GM18867 (cell line): Measurements from ENCODE around the gene RTF1.
"Not testable (repeated sequence)": the region's sequence is repeated elsewhere in the genome, so short reads cannot be mapped to it uniquely, and the experiment has no call there.

Experiments
- ATAC-seq: cut with Tn5 transposase; IDR thresholded peaks from one replicate; pipeline ENCODE4 v1.9.1; 2021; ENCODE audit warnings: mild to moderate bottlenecking, moderate library complexity; ENCODE audit not compliant: unreplicated experiment

RTF1 gene

DNA sequence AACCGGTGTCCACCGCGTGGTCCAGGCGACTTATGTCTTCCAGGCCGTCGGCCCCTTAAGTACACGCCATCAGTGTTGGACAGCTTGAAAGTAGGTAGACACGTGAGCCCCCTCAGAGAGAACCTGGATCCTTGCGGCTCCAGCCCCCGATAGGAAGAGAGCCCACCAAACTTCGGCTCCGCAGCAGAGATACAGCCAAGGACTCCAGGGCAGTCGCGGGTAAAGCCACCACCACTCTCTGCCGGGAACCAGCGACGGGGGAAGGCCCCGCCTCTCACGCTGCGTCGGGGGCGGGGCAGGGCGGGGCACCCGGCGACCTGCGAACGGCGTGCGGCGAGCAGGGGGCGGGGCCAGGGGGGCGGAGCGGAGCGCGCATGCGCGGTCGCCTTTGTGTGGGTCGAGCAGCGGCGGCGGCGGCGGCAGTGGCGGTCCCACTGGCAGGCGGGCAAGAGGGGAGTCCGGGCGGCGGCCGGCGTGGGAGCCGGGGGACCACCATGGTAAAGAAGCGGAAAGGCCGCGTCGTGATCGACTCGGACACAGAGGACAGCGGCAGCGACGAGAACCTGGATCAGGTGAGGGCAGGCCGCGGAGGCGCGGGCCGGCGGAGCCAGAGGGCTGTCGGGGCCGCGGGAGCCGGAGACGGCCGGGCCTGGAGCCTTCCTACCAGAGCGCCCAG lies at the start of gene RTF1:
TSS of gene RTF1 (plus strand) at position 354 of the 676 bp plus-strand sequence. CDS start at position 375, 21 bp downstream.
- peak; percentile 85 for ATAC-seq

DNA sequence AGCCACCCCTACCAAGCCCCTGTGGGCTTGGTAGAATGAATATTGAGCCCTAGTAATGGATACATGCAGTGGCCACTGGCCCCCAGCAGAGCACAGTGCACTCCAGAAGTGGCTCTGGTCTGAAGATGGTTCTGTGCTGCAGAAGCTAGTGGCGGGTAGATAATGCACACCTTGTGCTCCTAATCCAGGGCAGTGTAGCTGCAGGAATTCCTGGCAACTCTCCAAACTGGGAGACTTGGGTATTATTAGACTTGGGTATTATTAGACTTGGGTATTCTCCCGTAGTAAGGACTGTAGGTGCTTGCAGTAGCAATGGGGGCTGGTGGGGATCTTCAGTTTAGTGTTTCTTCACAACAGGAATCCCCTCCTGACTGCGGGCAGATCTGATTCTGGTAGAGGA lies 49.5 kb upstream of the RTF1 start:
- no peak for ATAC-seq

DNA sequence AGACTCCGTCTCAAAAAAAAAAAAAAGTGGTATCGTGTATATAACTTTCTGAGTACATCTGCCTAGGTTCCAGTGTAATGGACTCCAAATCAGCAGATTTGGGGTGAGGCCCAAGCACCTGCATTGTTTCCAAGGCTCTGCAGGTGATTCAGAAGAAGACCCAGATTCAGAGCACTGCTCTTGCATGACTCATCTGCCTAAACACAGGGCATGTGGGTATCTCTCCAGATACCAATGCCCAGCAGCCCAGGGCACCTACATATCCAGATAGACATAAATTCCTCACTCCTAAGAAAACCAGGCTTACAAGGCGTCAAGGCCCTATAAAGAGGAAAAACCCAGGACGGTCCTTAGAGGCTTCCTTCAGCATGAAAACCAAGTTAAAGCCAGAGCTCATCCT lies 38.9 kb upstream of the RTF1 start:
- ATAC-seq: no peak

DNA sequence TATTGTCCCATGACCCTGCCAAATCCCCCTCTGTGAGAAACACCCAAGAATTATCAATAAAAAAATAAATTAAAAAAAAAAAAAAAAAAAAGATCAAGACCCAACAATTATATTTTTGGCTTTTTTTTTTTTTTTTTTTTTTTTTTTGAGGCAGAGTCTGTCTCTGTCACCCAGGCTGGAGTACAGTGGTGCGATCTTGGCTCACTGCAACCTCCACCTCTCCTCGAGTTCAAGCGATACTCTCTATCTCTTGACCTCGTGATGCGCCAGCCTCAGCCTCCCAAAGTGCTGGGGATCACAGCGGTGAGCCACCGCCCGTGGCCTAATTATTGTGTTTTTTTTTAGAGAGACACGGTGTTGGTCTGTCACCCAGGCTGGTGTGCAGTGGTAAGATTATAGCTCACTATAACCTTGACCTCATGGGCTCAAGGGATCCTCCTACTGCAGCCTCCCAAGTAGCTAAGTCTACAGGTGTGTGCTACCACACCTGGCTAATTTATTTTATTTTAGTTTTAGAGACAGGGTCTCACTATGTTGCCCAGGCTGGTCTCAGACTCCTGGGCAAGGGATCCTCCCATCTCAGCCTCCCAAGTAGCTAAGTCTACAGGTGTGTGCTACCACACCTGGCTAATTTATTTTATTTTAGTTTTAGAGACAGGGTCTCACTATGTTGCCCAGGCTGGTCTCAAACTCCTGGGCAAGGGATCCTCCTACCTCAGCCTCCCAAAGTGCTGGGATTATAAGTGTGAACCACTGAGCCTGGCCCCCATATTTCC lies 32.7 kb upstream of the RTF1 start:
- not testable (repeated sequence) for ATAC-seq

DNA sequence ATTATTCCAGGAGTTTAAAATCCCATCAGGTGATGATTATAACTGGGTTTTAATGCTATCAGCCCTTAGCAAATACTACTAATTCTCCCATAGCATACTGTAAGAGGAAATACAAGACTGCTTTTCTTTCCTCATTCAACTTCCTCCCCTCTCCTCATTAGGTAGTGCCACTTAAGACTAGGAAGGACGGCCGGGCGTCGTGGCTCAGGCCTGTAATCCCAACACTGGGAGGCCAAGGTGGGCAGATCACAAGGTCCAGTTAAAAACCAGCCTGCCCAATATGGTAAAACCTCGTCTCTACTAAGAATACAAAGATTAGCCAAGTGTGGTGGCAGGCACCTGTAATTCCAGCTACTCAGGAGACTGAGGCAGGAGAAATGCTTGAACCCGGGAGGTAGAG lies 29.2 kb upstream of the RTF1 start:
- no peak for ATAC-seq

DNA sequence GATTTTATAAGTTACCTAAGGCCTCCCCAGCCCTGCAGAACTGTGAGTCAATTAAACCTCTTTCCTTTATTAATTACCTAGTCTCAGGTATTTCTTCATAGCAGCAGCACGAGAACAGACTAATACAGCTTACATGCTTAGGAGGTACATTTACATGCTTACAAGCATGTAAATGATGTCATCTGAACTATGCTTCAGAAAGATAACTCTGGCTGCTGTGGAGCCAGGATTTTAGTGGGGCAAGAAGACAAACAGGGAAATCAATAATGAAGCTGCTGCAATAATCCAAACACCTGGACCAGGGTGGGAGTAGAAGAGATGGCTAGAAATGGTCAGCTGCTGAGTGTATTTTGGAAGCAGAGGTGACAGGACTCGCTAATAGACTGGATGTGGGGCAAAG lies 24.2 kb upstream of the RTF1 start:
- ATAC-seq: no peak

DNA sequence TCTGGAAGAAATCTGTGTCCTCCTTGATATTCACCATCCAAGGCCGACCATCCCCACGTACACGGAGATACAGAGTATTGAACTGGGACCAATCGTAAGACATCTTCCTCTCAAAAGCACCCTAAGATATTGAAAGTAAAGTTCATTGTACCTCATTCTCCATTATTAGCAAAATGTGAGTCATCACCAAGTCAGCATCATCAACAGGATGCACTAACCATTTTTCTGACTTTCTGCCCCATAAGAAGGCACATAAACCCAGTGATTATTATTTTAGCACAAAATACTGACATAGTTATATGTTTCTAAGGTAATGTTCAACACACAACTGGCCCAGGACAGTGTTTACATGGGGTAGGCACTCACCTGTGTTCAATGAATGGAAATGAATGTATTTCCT lies 22.0 kb upstream of the RTF1 start:
- no peak for ATAC-seq

DNA sequence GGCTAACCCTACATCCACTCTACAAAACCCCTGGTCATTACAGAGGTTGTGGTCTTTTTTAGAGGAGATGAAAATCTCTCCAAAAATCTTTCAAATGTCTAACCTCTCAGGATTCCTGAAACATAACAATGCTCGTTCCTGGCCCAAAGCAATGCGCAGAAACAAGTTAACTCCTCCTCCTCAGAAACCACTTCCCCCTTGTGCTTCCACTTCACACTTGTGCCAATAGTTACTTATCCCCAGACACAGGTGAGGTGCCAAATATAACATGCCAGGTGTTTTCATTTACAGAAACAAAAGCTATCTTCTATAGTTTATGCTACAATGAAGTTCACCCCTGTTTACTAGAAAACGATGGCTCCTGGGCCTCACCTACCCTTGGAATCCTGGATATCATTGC lies 20.8 kb upstream of the RTF1 start:
- no peak for ATAC-seq

DNA sequence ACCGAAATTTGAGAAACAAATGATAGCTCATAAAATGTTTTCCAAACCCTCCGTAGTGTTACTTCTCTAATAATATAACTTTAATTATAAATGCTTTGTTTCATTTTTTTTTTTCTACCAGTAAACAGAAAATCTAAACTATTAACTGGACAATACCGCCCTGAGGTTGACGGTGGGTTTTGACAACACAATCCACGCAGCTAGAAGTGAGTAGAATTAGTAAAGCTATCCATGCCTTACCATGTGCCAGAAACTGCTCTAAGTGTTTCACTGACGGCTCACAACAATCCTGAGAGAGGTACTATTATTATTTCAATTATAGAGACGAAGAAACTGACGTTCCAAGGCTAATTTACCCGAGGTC lies 15.0 kb upstream of the RTF1 start:
- ATAC-seq: no peak

DNA sequence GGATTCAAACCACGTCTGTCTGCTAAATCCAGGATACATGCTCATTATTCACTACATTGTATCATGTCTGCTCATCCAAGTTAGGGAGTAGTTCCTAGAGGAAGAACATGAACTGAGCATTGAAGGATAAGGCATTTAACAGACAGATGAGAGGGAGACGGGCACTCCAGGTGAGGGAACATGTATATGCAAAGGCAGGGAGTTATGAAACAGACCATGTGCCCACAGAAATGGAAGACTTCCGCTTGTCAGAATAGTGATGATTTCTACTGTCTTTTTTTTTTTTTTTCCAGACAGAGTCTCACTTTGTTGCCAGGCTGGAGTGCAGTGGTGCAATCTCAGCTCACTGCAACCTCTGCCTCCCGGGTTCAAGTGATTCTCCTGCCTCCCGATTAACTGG lies 9.6 kb upstream of the RTF1 start:
- ATAC-seq: no peak

DNA sequence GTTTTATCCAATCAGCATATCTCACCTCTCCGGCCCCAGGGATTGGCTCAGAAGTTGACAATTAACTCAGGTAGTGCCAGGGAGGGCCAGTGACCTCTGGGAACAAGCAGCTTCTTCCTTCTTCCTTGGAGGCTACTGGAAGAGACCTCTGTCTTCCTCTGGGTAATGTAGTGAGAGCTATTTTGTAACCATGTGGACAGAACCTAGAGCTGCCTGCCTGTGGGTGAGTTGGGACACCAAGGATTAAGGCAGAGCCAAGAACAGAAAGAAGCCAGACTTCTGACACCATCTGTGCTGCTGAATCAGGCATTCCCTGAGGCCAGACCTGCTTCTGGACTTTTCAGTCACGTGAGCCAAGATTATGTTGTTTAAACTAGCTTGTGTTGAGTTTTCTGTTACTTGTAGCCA lies 8.7 kb upstream of the RTF1 start:
- no peak for ATAC-seq

DNA sequence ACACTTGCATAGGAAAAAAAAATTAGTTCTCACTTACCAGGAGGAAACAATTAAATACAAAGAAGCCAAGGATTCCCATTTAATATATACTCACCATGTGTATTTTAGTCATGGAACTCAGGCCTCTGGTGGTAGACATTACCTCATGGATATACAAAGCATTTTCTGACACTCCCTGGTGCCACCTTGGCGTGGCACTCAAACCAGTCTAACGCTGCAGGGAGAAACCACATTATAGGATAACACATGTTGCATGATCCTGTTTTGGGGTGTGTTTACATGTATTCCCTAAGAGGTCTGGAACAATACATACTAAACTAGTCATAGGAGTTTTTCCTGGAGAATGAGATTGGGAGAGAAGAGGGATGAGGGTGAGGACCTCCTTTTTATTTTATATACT lies 5.9 kb upstream of the RTF1 start:
- no peak for ATAC-seq

DNA sequence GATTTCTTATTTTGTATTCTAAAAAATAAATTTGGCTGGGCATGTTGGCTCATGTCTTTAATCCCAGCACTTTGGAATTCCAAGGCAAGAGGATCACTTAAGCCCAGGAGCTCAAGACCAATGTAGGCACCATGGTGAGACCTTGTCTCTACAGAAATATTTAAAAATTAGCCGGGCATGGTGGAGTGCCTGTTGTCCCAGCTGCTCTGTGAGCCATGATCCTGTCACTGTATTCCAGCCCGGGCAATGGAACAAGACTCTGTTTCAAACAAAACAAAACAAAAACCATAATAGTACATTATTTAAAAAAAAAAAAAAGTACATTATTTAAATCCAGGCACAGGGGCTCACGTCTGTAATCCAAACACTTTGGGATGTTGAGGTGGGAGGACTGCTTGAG lies 5.5 kb upstream of the RTF1 start:
- no peak for ATAC-seq

DNA sequence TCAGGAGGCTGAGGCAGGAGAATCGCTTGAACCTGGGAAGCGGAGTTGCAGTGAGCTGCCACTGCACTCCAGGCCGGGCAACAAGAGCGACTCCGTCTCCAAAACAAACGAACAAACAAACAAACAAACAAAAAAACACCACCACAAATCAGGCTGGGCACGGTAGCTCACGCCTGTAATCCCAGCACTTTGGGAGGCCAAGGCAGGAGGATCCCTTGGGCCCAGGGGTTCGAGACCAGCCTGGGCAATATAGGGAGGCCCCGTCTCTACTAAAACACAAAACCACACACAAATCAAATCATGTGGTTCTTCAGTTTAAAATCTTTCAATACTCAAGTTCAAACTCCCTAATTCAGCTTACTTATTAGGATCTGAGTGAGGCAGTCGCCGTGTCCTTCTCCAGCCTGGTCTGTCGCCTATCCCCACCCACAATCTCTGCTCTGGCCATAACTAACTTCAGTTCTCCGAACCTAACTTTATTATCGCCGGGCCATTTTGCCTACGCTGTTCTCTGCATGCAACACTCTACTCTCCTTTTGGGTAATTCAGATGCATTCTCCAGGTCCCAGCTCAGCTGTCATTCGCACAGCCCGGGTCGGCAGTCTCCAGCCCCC lies 660 bp upstream of the RTF1 start:
- ATAC-seq: peak; percentile 20

DNA sequence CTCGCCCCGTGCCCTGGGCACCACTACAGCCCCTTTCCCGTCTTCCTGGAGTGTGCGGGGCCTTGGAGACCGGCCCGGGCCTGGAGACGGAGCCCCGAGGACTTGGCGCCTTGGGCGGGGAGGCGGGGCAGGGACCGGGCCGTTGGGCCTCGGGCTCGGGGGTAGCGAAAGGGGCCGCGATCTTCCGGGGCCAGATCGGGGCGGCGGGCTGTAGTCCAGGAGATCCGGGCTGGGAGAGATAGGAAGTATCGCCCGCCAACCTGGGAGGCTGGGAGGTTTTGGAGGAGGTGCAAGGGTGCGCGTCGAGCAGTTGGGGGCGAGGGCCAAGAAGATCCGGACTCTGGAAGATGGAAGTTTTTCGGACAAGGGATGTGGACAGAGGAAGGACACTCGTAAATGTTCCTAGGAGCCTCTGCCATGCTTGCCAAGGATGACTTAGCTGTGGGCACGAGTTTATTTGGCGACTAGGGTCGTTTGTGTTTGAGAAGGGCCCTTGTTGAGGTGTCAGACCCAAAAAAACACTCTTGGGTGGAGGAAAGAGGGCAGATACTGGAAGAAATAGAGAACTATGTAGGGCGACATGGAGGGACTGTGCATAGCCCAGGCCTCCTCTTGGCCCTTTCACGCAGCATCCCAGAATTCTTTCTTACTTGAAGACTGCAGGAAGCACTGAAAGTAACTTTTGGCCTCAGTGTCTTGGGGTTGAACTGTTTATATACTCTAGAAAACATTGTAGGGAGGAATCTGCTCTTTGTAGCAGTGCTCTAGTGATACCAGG lies 712 bp downstream of the RTF1 start:
- peak; percentile 40 for ATAC-seq

DNA sequence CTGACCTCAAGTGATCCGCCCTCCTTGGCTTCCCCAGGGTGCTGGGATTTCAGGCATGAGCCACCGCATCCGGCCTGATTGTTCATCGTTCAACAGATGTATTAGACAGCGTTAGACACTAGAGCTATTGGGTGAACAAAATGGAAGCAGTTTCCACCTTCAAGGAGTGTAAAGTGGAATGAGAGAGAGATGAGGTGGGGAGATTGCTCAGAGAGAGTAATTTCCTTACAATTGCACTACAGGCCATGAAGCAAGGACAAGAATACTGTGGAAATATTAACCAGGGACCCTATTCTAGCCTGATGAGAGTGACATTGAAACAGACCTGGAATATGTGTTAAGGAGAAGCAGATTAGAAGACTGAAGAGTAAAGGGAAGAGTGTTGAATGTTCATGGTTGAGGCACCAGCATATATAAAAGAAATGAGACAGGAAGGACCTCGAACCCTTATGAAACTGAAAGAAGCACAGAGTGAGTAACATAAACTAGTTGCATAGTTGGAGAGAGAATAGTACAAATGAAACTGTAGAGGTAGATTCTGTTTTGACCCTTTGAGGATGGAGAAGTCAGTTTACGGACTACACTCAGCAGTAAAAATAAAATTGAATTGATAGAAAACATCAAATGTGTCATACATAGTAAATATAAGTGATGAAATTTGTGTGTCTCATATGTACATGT lies 7.2 kb downstream of the RTF1 start:
- ATAC-seq: peak; percentile 86

DNA sequence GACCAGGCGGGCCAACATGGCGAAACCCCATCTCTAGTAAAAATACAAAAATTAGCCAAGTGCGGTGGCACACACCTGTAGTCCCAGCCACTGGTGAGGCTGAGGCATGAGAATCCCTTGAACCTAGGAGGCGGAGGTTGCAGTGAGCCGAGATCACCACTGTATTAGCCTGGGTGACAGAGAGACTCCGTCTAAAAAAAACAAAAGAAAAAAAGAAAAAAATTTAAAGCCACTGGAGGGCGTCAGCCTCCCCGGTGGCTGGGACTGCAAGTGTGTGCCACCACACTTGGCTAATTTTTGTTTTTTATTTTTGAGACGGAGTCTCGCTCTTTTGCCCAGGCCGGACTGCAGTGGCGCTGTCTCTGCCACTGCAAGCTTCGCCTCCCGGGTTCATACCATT lies 7.9 kb downstream of the RTF1 start:
- no peak for ATAC-seq

DNA sequence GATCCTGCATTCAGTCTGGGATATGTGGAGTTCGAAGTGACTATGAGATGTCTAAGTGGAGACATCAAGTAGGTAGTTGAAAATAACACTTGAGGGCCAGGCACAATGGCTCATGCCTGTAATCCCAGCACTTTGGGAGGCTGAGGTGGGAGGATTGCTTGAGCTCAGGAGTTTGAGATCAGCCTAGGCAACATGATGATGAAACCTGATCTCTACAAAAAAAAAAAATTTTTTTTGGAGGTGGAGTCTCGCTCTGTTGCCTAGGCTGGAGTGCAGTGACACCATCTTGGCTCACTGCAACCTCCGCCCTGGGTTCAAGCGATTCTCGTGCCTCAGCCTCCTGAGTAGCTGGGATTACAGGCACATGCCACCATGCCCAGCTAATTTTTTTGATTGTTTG lies 9.0 kb downstream of the RTF1 start:
- ATAC-seq: not testable (repeated sequence)

DNA sequence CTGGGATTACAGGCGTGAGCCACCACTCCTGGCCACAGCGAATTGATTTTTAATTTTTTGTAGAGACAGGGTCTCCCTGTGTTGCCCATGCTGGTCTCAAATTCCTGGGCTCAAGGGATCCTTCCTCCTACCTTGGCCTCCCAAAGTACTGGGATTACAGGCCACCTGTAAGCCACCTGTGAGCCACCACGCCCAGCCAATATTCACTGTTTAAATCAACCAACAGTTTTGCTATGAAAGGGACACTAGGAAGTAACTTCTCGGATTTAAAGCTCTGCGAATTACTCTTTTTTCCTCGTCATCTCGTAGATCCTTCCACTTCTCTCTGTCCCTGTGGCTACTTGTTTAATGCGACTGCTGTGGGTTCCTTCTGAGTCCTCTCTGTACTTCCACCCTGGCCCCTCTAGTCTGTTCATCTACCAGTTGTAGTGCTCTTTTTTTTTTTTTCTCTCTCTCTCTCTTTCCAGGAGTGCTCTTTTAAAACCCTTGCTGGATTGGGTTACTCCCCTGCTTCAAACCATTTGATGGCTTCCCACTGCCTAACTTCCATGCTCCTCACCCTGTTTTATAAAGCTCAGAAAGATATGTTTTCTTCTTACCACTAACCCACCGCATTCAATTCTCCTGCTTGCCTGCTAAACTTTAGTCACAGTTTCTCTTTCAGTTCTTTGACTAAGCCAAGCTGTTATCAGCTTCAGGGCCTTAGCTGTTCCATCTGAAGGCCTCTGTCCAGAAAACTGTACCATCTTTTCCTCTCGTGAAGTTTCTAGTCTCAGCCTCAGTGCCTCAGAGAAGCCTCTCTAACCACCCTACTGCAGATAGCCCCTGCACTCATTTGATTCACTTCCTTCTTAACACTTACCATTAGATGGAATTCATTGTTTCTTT lies 12.4 kb downstream of the RTF1 start:
- peak; percentile 79 for ATAC-seq
